Thyroid gland (tissue), 4 donors: ENCODE measurements around the gene DNM3.

Experiments
- CTCF ChIP-seq, 6 experiments: fragments of 200-600 bp in 3 of 6; fragments of 450-650 bp in 3 of 6; sonication (generic) in 3 of 6; IDR thresholded peaks; one replicate each; pipeline ENCODE4 v1.5.1; 2016 to 2019; ENCODE audit warnings: antibody characterized with exemption in 6 of 6, mild to moderate bottlenecking in 2 of 6, inconsistent platforms in 1 of 6, moderate library complexity in 1 of 6
- POLR2A ChIP-seq, 2 donors: fragments of 450-650 bp; IDR thresholded peaks; one replicate each; pipeline ENCODE4 v1.6.1; 2017; ENCODE audit warnings: antibody characterized with exemption in 2 of 2, mild to moderate bottlenecking in 2 of 2, moderate library complexity in 1 of 2

- no peak for TF ChIP-seq CTCF (IDR thresholded peaks at IDR 0.05)
- TF ChIP-seq POLR2A (IDR thresholded peaks at IDR 0.05) = no peak
Observed at GRCh38 chr1:172354291-172355274, 513.3 kb downstream of the DNM3 start.
